HL-60 (cell line): ENCODE results near the gene CNDP1.
A peak's percentile ranks its signal among the peaks of the same experiment; 100 is the strongest.

Experiments used
- GABPA ChIP-seq: IDR thresholded peaks from 2 replicates; pipeline ENCODE4 v1.6.1; 2012; ENCODE audit warnings: low read depth
- POLR2AphosphoS5 ChIP-seq: IDR thresholded peaks from 2 replicates; pipeline ENCODE4 v1.6.1; 2012; ENCODE audit warnings: low read depth
- SPI1 ChIP-seq: IDR thresholded peaks from 2 replicates; pipeline ENCODE4 v1.6.1; 2012; ENCODE audit warnings: low read depth, mild to moderate bottlenecking, borderline replicate concordance
- TF ChIP-seq, protein P1 (sequence below): IDR thresholded peaks from one replicate; pipeline ENCODE4 v1.5.1; 2011; ENCODE audit warnings: low read length, control low read depth, inconsistent platforms; ENCODE audit not compliant: insufficient read depth
- TF ChIP-seq, protein P2 (sequence below): IDR thresholded peaks from 2 replicates; pipeline ENCODE4 v1.6.1; 2012; ENCODE audit warnings: low read depth; ENCODE audit not compliant: insufficient replicate concordance

DNA sequence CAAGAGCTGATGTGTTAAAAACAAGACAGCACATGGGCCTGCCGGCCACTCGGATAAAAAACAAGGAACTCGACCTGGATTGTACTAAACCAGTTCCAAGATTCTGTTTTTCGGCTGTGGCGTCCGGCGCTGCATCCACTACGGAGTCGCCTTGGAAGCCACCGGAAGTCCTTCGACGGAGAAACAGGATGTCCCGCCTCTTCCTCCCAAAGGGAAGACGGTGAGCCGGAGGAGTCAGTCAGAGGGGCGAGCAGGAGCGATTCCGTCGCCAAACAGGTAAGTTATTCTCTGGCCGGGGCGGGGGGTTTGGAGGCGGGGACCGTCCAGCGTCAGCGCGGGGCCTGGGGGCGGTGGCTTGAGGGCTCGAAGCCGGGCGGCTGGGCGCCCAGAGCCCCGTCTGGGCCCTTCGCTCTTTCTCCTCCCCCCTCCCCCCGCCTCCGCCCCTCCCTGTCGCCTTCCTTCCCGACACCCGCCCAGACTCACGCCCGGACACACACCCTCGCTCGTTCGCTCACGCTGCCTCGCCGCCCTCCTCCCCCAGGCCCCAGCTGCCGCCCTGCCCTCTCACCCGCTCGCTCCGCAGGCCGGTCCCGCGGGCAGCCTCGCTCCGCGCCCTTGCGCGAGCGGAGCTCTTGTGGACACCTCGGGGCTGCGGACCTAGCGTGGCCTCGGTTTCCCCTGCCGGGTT lies 63.5 kb downstream of the CNDP1 start, which contains the start of gene ZNF407:
- TF ChIP-seq, protein P1, sequence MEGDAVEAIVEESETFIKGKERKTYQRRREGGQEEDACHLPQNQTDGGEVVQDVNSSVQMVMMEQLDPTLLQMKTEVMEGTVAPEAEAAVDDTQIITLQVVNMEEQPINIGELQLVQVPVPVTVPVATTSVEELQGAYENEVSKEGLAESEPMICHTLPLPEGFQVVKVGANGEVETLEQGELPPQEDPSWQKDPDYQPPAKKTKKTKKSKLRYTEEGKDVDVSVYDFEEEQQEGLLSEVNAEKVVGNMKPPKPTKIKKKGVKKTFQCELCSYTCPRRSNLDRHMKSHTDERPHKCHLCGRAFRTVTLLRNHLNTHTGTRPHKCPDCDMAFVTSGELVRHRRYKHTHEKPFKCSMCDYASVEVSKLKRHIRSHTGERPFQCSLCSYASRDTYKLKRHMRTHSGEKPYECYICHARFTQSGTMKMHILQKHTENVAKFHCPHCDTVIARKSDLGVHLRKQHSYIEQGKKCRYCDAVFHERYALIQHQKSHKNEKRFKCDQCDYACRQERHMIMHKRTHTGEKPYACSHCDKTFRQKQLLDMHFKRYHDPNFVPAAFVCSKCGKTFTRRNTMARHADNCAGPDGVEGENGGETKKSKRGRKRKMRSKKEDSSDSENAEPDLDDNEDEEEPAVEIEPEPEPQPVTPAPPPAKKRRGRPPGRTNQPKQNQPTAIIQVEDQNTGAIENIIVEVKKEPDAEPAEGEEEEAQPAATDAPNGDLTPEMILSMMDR = no peak
- peak; percentile 50 for TF ChIP-seq POLR2AphosphoS5
- no peak; the same call in none of the 2 replicates for TF ChIP-seq SPI1
- TF ChIP-seq GABPA = peak; percentile 97
- TF ChIP-seq, protein P2, sequence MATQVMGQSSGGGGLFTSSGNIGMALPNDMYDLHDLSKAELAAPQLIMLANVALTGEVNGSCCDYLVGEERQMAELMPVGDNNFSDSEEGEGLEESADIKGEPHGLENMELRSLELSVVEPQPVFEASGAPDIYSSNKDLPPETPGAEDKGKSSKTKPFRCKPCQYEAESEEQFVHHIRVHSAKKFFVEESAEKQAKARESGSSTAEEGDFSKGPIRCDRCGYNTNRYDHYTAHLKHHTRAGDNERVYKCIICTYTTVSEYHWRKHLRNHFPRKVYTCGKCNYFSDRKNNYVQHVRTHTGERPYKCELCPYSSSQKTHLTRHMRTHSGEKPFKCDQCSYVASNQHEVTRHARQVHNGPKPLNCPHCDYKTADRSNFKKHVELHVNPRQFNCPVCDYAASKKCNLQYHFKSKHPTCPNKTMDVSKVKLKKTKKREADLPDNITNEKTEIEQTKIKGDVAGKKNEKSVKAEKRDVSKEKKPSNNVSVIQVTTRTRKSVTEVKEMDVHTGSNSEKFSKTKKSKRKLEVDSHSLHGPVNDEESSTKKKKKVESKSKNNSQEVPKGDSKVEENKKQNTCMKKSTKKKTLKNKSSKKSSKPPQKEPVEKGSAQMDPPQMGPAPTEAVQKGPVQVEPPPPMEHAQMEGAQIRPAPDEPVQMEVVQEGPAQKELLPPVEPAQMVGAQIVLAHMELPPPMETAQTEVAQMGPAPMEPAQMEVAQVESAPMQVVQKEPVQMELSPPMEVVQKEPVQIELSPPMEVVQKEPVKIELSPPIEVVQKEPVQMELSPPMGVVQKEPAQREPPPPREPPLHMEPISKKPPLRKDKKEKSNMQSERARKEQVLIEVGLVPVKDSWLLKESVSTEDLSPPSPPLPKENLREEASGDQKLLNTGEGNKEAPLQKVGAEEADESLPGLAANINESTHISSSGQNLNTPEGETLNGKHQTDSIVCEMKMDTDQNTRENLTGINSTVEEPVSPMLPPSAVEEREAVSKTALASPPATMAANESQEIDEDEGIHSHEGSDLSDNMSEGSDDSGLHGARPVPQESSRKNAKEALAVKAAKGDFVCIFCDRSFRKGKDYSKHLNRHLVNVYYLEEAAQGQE = peak; percentile 18
